SK-N-SH (cell line): ENCODE data around the gene RAET1L.
"Not testable (repeated sequence)": the region's sequence is repeated elsewhere in the genome, so short reads cannot be mapped to it uniquely, and the experiment has no call there.

Experiments used
- CHD2 ChIP-seq: fragments of 150-350 bp; IDR thresholded peaks from 2 replicates; pipeline ENCODE4 v1.6.1; 2018; ENCODE audit warnings: low read length; ENCODE audit not compliant: partially characterized antibody
- CTCF ChIP-seq: fragments of 200-600 bp; sonication (generic); IDR thresholded peaks from 2 replicates; pipeline ENCODE4 v1.6.1; 2017; ENCODE audit warnings: antibody characterized with exemption, mild to moderate bottlenecking, moderate library complexity
- MAX ChIP-seq: IDR thresholded peaks from 2 replicates; pipeline ENCODE4 v1.4.0; 2012; ENCODE audit warnings: low read depth
- POLR2AphosphoS5 ChIP-seq: IDR thresholded peaks from 2 replicates; pipeline ENCODE4 v1.6.1; 2012; ENCODE audit warnings: low read depth, low read length
- REST ChIP-seq: IDR thresholded peaks from 2 replicates; pipeline ENCODE4 v1.6.1; 2012; ENCODE audit warnings: mild to moderate bottlenecking, low read depth, low read length, moderate library complexity
- RFX5 ChIP-seq: IDR thresholded peaks from 2 replicates; pipeline ENCODE4 v1.6.1; 2012; ENCODE audit warnings: mild to moderate bottlenecking, improper control_type of control experiment, low read length
- SMC3 ChIP-seq: IDR thresholded peaks from 2 replicates; pipeline ENCODE4 v1.6.1; 2012; ENCODE audit warnings: low read depth, low read length, improper control_type of control experiment
- TAF1 ChIP-seq: IDR thresholded peaks from 2 replicates; pipeline ENCODE4 v1.6.1; 2012; ENCODE audit warnings: low read depth, mild to moderate bottlenecking, low read length, moderate library complexity, borderline replicate concordance

- TF ChIP-seq SMC3, CHD2, CTCF, REST, RFX5, TAF1, MAX, POLR2AphosphoS5: not testable (repeated sequence)
Observed at GRCh38 chr6:150074396-150075033, 49.2 kb upstream of the RAET1L start.
